NCI-H526 treated with DMSO at 0.1 percent for 48 hours (cell line): Measurements from ENCODE around the gene KCNA1.
"Not testable (repeated sequence)": the region's sequence is repeated elsewhere in the genome, so short reads cannot be mapped to it uniquely, and the experiment has no call there.

Experiments used
- DNase-seq: peaks from one replicate; lab custom pipeline; 2025; lab: John Stamatoyannopoulos, UW

Gene KCNA1

DNA sequence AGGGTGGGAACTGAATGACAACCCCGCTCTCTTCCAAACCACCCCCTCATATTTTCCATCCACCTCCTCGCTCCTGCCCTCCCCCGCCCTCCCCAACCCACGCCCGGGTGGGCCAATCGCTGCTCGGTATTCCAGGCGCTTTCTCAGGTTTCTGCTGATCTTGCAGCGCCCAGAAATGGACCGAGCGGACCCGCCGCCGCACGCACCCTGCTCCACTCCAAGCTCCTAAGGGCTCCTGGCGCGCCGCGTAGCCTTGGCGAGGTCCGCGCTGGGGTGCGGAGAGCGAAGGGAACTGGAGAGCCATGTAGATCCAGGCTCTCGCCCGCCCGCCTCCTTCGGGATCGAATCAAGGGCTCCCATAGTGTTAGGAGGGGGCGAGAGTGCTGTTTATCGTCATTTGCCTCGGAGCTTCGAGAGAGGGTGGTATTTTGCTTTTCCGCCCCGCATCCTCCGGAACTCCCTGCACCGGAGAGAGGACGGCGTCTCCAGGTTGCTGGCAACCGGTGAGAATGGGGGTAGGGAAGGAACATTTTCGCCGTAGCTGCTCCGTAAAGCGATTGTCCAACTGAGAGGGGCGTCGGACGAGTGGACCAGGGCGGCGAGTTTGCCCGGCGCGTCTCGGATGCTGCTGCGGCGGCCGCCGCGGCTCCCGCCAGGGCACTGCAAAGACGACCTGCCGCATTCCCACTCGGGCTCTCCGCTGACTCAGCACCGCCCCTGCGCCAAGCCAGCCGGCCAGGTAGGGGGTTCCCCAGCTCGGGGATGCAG, at the start of gene KCNA1:
Gene KCNA1, plus strand, starts transcription at position 172 of the 768 bp plus-strand sequence. CDS start 1,474 bp downstream, outside the sequence.
- DNase-seq, result no peak

DNA sequence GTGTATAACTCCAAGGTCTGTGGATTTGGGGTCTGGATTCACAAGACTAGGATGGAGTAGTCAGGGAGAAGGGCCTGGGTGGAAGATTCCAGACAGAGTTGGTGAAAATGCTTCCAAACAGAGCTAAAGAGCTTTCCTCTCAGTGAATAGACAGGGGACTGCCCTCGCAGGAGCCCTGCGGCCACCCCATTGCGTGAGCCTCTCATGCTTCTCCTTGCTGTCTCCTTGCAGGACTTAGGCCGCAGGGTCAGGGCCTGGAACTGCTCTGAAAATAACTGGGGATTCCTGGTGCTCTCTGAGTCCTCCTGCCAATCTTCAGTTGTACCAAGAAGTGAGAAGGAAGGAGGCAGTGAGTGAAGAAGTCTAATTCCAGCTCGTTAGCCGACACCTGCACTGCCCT, 49.0 kb upstream of the KCNA1 start:
- DNase-seq, result no peak

DNA sequence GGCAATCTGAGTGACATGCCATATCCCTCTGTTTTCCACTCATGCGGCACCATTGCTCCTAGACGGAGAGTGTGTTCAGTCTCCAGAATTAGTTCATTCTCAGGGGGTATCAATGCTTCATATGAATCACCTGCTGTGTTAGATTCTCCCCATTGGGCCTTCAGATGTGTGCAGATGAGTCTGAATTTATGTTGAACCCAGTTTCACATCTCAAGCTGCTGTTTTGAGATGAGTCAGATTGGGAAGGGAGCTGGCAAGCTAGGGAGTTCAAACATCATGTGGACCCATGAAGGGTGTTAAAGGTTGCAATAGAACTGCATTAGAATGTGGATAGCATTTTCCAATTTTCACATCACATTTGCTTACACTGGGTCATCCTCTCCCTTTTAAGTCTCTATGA, 46.9 kb upstream of the KCNA1 start:
- no peak for DNase-seq

DNA sequence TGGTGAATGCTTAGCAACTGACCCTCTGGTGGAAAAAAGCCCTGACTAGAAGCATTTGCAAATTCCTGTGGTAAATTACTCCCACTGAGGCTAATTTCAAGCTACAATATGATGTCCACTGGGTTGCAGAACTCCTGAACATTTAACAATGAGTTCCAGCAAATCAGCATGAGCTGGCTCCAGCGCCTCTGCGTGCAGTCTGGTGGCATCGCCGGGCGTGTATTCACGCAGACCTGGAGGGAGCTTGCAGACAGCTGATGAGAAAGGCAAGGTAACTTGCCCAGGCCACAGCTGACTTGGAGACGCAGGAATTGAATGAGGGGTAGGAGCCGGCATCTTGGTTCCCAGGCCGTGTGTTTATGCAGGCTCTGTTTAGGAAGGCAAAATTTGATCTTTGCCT, 45.1 kb upstream of the KCNA1 start:
- no peak for DNase-seq

DNA sequence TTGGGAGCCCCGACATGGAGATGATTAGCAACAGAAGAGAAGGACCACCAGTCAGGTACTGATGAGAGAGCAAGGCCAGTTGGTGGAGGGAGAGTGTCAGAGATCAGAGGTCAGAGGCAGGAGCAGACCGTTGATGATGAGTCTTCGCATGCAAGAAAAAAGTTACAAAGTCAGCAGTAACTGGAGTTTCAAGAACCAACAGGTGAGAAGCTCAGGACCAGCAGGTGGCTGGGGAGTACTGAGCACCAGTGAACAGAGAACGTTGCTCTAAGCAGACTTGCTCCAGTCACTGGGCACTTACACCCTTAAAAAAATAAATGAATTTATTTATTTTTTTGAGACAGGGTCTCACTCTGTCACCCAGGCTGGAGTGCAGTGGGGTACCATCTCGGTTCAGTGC, 44.5 kb upstream of the KCNA1 start:
- DNase-seq, result no peak

DNA sequence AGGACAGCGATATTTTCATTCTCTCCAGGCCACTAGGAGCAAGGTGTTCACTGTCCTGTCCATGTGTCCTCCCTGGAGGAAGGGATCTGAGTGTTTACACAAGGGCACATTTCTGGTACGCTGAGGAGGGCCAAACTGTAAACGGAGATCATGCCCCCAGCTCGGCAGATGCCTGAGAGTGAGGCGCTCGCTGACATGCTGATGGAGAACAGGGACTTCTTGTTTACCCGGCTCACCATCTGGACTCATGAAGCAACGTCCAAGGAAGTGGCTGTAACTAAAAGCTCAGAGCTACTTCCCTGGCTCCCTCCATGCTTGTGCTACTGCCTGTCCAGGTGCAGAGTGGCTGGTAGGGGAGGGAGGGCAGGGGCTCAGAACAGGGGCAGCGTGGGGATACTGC, 43.4 kb upstream of the KCNA1 start:
- DNase-seq, result no peak

- DNase-seq, result no peak
Observed at GRCh38 chr12:4867384-4867783, 42.3 kb upstream of the KCNA1 start.

DNA sequence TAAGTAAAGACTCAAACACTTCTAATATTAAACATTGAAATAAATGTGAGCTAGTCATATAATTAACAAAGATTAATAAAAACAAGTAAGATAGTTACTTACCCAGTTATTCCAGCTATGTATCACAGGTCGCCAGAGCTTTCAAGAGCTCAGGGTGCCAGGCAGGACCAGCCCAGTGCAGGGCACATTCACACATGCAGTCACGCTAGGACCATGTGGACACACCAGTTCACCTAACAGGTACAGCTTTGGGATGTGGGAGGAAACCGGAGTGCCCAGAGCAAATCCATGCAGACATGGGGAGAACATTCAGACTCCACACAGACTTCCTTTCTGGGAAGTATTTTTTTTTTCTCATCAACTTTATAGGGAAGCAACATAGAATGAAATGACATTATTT, 39.3 kb upstream of the KCNA1 start:
- no peak for DNase-seq

DNA sequence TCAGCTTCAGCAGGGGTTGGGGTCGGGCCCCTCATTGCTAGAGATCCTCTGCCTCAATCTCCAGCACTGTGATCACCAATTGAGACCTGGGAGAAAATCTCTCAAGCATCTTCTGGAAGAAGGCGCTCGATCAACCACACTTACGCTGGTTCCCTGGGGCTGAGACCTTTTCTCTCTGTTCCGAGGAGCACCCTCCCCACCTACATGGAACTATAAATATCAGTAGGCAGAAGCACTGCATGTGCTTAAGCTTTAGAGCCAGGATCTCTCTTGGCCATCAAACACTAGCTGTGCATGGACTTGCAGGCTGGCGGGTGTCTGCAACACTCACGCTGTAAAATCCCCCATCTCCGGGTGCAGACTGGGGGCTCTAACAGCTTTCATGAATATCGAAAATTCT, 38.2 kb upstream of the KCNA1 start:
- DNase-seq, result no peak

DNA sequence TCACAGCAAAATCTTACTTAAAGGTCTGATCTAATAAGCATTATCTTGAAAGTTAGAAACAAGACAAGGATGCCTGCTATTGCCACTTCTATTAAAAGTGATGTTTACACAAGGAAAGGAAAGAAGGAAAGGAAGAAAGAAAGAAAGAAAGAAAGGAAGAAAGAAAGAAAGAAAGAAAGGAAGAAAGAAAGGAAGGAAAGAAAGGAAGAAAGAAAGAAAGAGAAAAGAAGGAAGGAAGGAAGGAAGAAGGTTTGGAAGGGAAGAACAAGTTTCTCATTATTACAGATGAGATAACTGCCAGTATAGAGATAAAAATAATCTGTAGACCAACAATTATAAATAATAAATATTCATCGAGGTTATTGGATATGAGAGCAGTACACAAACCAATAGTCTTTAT, 35.8 kb upstream of the KCNA1 start:
- DNase-seq, result no peak

- DNase-seq, result no peak
Observed at GRCh38 chr12:4874671-4875070, 35.0 kb upstream of the KCNA1 start.

- not testable (repeated sequence) for DNase-seq
Observed at GRCh38 chr12:4879481-4879880, 30.2 kb upstream of the KCNA1 start.

DNA sequence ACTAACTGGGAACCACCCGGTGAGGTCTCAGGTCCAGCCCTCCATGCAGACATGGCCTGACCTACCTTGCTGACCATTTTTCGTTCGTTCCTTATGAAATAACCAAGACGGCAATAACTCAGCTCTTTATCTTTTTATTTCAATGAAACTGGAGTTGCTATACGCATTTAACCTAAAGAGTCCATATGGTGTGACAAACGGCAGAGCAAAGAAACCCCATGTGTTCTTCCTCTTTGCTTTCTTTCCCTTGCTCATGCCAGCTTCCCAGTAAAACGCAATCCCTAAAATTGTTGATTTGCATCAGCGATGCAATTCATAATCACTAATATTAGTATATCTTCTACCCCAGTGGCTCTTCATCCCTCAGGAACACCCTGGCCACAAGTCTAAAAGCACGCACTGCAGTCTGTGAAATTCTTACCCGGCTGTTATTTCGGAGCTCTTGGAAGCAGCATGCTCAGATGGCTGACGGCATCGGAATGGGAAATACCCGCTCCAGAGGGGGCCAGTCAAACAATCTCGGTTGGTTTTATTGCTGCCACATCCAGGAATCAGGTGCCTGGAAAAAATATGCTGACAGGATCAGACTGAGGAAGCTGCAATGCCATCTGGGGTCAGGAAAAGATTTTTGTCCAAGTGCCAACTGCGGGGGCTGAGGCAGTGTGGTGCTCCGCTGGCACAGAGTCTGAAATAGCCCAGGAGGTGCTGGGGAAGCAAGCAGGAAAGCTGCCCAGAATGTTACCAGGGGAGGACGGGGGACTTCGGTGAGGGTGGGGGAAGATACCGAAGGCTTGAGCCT, 28.2 kb upstream of the KCNA1 start:
- no peak for DNase-seq

- no peak for DNase-seq
Observed at GRCh38 chr12:4891866-4892265, 17.8 kb upstream of the KCNA1 start.

- no peak for DNase-seq
Observed at GRCh38 chr12:4892418-4892817, 17.3 kb upstream of the KCNA1 start.

- no peak for DNase-seq
Observed at GRCh38 chr12:4894019-4894418, 15.7 kb upstream of the KCNA1 start.

DNA sequence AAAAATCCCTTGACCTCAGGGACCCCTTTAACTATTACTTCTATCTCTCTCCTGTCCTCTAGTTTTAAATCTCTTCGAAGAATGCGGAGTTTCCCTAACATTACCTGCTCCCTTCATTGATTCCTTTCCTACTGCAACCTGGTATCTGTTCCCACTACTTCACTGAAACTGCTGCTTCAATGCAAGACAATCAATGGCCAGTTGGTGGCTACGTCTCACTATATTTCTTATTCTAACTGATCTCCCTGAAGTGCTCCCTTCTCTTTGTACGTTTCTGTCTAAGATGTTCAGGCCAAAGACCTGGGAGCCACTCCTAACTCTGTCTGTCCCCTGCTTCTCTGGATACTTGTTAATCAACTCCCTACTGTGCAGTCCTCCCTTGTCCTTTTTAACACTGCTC, 10.3 kb upstream of the KCNA1 start:
- no peak for DNase-seq

- no peak for DNase-seq
Observed at GRCh38 chr12:4900327-4900726, 9.4 kb upstream of the KCNA1 start.

- DNase-seq, result no peak
Observed at GRCh38 chr12:4905316-4905715, 4.4 kb upstream of the KCNA1 start.

GRCh38 chr12:4908684-4909409, 858 bp upstream of the KCNA1 start:
- DNase-seq, result no peak

GRCh38 chr12:4909410-4909733, 333 bp upstream of the KCNA1 start:
- no peak for DNase-seq

DNA sequence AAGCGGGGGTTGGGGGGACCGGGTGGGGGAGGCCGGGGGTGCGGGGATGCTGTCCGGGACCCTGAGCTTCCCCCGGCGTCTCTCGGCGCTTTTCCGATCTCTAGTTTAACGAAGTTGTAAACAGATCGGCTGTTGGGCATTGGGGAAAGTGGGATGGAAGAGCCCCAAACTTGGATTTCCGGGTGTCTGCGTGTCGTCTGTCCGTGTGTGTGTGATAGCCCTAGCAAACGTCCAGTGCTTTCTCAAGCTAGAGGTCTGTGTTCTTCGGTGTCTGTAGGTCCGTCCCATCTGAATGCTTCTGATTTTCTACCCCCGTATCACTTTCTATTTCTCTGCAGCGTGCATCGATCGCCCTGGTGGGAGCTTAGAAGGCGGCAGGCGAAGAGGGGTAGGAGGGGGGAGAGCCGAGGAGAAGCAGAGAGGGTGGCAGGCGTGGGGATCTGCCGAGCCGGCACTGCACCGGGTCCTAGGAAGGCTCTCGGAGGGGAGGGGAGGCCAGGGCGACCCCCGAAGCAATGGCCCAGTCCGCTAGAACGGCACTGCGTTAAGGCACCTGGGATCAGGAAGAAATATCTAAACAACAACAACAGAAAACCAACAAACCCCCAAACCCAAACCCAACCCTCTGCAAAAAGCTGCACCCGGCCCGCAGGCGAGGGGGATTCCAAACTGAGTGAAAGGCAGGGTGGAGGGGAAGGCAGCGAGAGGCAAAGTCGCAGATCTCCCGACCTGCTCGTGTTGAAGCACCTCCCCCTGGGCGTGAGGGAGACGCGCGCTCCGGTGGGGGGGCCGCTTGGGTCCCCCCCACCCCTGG, 1.0 kb downstream of the KCNA1 start:
- DNase-seq, result no peak
